IPS DF 19.7 (cell line): ENCODE measurements around the gene GFRA1.

ENCODE experiments used
- DNase-seq: peaks from one replicate; pipeline ENCODE4 v3.0.0-alpha.2; 2013; ENCODE audit warnings: low read depth, low spot score

GFRA1 gene

GRCh38 chr10:116030576-116030975, 242.4 kb downstream of the GFRA1 start:
- no peak for DNase-seq

DNA sequence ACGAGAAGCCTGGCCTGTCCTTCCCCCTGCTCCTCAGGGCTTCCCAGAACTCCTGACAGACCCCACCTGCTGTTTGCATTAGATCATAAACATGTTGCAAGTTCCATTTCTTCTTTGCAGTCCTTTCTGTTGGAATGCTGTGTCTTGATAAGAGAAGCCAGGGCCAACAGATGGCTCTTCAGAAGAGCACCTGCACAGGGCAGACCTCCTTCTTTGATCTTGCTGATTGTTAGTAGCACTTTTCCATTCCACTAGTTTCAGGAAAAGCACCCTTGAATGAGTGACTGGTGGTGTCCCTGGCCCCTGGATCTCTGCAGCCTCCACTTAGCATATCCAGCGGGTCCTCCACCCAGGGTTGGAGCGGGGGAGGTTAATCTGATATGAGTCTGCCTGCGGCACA, 243.2 kb downstream of the GFRA1 start:
- no peak for DNase-seq

DNA sequence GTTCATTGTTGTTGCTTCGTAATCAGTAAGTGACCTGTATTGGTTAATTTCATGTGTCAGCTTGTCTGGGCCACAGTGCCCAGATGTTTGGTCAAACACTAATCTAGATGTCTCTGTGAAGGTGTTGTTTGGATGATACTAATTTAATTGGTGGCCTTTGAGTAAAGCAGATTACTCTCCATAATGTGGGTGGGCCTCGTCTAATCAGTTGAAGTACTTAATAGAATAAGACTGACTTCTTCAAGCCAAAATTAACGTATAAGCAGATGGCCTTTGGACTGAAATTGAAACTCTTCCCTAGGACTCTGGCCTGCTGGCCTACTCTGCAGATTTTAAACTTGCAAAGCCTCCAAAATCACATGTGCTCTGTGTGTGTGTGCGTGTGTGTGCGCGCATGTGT, 245.7 kb downstream of the GFRA1 start:
- DNase-seq = no peak

- DNase-seq = no peak
These were observed 246.3 kb downstream of the GFRA1 start for GRCh38 chr10:116026725-116027124.

DNA sequence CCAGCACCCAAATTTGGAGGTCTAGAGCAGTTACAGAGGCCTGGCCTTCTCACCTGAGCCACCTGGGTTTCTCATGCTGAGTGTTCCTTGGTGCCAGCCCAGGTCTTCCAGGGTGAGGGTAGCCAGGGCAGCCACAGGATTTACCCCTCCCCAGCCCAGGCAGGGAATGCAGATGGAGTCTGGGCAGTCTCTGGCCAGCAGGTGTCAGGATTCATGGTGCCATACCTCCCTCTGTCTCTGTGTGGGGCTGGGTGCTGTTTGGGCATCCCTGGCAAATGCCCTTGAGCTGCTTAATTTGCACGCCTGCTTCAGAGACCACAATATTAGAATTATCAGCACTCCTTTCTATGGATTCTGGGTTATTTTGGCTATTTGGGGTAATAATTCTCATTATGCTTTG, 246.7 kb downstream of the GFRA1 start:
- no peak for DNase-seq

GRCh38 chr10:116024271-116024878, 248.6 kb downstream of the GFRA1 start:
- DNase-seq = no peak

GRCh38 chr10:116017405-116017804, 255.6 kb downstream of the GFRA1 start:
- DNase-seq = no peak

DNA sequence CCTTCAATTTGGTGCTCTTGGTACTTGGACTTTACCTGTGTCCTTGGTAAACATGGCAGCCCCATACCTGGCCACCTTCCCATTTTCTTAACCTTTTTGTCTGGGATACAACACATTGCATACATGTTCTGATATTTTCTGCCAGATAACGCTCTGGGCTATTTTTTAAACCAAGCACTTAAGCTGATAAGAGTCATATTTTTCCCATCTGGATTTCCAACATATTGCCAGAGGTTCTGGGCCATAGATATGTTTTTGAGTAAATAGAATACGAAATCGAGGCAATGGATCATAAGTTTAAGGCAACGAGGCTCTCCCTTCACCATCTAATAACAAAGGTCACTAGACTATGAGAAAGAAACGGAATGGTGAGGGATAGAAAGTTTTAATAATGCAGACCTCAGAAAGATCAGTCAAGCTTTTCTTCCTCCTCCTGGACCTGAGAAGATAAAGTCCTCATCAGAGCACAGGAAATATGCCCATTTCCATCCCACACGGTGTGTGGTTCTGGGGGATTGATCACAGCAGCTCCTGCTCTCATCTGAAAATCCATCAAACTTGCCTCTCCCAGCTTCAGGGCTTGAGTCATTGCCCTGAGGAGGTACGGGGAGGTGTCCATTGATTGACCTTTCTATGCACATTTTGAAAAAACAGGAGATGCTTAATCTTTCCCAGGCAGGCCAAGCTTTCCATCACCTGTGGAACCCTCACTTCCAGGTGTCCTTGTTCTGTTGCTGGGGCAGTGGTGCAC, 257.2 kb downstream of the GFRA1 start:
- no peak for DNase-seq

DNA sequence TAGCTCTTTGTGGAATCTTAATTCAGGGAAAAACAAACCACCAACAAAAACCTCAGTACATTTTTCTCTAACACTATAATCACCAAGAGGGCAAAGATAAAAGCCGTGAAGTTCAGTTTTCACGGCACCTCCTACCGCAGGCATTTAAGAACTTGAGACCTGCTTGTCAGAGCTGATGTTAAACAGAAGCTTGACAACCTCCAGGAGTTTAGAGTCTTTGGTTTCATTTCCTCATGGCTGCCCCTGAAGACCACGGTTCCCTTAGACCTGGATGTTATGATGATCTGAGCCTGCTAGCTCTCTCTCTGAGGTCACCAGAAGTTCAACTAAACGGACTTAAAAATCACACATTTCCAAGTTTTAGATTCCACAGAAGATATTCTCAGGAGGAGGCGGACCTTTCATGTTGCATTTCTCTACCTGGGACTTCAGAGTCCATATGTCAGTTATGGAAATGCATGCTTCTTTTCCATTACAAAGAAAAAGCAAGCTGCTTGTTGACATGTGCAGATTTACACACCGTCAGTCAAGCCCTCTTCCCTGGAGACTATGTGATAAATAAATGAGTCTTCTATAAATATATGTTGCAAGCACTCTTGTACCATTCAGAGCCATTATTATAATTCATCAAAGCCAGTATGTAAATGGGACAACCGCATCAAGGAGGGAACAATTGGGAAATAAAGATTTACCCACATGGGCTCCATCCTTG, 258.0 kb downstream of the GFRA1 start:
- DNase-seq = no peak

GRCh38 chr10:116014326-116014725, 258.7 kb downstream of the GFRA1 start:
- no peak for DNase-seq

DNA sequence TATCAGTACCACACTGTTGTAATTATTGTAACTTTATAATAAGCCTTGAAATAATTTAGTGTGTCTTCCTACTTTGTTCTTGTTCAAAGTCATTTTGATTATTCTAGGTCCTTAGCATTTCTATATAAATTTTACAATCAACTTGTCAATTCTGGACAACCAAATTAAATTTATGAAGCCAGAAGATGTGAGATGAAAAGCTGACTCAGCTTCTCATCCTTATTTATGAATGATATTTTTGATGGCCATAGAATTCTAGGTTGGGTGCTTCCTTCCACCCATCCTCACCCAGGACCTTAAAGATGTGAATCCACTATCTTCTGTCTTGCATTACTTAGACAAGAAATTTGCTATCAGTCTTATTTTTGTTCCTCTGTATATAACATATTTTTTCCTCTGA, 261.1 kb downstream of the GFRA1 start:
- DNase-seq = no peak

DNA sequence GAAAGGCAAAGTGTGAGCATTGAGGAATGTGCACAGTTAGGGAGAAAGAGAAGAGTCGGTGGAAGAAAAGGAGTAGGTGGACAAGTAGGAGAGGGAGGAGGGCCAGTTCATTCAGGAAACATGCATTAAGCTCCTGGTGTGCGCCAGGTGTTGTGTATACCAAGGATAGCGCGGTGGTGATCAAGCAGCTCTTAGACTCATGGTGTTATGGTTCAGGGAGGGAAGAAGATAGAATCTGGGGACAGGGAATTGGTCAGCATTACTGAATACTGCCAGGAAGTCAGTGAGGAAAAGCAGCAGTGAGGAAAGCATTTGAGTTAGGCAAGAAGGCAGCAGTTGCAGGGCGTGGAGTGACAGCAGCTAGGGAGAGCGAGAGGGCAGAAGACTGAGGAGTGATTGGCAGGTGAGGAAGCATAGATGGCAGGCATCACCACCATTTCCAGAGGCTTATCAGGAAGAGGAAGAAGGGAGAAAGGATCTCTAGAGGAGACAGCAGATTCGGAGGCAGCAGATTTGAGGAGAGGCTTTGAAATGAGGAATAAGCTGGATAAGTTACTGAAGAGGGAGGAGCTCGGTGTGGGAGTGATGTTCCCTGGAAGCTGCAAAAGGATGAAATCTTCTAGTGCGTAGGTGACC, 265.6 kb downstream of the GFRA1 start:
- no peak for DNase-seq
